GM19463 (cell line): ENCODE data around the gene SLC29A1.

Experiments
- ATAC-seq: cut with Tn5 transposase; IDR thresholded peaks from one replicate; pipeline ENCODE4 v1.9.1; 2021; ENCODE audit warnings: mild to moderate bottlenecking, moderate library complexity; ENCODE audit not compliant: unreplicated experiment

The SLC29A1 gene

DNA sequence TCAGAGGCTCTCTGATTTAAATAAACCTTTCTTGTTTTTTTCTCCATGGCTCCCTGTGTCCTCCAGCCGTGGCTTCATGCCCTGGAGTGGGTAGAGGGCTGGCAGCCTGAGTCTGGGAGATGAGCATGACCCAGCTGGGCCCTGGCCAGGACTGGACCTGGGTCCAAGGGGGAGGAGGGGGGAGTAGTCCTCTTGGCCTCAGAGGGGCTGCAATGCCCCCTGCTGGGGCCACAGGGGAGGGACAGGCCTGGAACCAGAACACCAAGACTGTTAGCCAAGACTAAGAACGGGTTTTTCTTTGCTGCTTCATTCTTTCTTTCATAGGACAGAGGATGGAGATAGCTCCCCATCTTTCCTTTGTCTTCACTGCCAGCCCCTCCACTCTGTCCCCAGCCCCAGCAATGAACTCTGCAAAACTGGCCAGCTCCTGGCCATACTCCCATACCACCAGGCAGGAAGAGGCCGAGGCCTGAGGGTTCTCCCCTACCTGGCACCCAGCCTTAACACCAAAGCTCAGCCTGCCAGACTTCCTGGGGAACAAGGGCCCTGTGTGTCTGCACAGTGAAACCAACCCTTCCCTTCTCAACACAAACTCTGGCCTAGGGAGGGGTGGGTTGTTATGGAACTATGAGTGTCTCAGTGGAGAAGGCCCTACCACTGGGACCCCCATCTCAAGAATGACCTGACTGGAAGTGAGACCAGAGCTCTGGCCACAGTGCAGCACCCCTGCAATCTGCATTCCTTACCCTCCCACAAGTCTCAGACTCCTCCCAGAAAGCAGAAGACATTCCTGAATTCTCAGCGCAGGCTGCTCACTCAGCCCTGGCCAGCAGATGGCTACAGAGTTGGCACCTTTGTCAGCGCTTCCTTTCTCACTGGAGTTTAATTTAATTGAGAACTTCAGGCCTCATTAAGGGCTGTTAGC lies 11.0 kb downstream of the SLC29A1 start:
- ATAC-seq = no peak

DNA sequence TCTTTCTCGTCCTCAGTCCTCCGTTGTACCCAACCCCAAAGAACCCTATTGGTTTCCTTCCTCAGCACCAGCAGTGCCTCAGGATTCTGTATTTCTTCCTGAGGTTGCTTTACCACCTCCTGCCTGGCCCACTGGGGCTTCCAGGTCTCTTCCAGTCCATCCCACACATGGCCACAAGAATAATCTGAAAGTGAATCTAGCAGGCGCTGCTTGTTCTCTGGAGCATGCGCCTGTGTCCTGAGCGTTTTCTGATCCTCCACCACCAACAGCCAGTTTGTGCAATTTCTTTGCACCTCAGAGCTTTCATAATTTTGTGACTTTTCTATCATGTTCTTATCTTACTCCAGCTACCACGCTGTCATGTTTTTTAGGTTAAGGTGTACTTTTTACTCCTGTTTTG lies 11.9 kb downstream of the SLC29A1 start:
- ATAC-seq = no peak

DNA sequence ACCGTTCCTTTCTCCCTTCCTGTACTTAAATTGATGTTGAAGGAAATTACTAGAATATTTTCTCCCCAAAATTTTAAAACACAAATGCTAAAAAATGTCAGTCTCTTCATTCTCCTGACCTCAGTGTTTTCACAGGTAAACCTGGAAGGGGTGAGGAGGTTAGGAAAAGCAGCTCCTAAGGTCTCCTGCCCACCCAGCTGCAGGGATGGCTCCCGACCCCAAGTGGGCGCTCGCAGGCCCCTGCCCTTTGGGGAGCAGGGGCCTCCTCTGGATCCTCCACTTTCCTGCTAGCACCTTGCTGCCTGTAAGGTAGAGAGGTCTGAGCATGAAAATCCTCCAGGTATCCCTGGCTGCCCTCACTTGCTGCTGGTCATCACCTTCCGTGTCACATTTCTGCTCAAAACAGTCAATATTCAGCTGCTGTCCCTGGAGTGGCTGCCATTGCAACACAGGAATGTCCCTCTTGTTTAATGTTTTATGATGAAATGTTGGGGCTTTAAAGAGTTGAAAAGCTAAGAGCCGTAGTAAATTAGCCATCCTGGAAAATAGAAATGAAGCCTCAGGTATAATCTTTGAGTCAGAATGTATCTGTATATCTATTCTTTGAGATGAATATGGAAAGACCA lies 12.6 kb downstream of the SLC29A1 start:
- ATAC-seq = no peak

DNA sequence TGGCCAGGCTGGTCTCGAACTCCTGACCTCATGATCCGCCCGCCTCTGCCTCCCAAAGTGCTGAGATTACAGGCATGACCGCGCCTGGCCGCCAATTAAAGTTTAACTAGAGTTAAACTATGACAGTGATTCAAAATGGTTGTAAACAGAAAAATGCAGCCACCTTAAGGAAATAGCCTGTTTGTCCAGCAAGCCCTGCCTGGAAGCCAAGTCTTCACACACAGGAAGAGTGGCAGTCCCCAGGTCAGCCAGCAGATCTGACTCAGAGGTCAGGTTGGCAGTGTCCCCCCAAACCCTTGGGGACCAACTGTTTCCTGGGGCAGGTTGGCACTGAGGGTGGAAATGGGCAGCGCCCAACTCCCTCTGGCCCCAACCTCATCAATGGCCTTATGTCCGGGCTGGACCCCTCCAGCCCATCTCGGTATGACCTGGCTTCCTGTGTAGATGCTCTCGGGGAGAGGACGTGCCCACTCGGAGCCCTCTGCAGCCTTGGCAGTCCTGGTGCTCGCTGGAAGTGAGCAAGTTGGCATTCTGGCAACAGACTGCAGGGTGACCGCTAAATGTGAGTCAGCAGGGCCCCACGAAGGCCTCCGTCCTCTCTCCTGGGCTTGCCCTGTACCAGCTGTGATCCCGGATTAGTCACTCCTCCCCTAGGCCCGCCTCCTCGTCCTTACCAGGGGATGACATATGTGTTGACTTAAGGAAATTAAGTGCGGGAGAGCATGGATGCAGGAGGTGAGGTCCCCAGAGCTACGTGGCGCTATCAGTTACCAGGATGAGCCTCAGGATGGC lies 13.8 kb downstream of the SLC29A1 start:
- ATAC-seq = peak; percentile 75

DNA sequence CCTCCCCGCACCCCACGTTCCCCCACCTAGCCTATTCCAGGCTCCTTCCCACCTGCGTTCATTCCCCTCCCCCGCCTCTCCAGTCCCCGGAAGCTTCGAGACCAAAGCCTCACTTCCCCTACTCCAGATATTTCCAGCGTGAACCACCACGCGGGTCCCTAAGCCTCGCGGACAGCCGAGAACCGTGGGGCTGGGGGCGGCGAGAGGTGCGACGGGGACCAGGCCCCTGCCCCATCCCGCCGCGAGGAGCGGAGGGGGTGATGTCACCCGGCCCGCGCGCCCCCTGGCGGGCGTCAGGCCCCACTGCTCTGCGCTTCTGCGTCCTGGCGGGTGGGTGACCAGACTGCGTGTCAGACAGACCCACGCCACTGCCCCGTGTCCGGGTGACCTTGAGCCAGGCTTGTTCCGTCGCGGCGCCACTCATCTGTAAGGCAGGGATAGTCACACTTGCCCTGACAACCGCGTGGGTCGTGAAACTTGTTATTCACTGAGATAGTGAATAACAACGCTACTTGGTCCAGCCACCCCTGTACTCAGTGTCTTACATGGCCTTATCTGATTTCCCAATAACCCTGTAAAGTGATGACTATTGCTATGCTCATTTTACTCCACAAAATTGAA lies 14.5 kb downstream of the SLC29A1 start:
- peak; percentile 81 for ATAC-seq

DNA sequence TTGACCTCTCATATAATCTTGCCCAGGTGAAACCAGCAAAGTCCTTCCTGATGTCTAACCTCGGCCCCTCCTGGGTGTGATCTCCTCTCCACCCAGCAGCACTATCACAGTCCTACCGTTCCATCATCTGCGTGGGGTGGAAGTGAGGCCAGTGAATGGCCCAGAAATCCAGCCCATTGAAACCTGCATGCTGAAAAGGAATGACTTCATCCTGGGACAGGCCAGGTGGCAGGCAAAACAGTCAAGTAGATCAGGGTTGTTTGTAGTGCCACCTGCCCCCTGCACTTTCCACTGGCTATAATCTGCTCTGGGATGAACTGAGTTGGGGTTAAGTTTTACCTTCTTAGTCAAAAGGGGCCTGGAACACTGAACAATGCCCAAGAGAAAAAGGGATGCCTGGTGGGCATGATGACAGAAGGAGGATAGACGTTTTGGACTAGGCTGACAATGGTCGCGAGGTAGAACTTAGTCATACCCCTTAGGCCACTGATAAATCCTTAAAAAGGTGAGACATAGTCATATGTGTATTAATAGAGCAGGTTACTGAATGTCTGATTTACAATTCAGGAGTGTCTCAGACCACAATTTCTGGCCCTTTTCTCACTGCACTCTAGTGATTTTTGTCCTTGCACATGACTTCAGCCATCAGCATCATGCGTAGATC lies 15.4 kb downstream of the SLC29A1 start:
- no peak for ATAC-seq

DNA sequence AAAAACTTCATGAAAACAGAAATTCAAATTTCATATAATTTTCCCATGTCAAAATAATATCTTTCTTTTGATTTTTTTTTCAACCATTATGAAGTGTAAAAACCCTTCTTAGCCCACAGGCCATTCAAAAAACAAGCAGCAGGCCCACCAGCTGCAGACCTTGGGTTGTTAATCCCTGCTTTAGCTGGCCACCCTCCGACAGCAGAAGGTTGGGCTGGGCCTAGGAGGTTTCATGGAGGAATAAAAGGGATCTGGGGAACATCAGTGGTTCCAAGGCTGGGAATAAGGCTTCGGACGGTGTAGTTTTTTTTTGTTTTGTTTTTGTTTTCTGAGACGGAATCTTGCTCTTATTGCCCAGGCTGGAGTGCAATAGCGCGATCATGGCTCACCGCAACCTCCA lies 19.9 kb downstream of the SLC29A1 start:
- ATAC-seq = no peak

DNA sequence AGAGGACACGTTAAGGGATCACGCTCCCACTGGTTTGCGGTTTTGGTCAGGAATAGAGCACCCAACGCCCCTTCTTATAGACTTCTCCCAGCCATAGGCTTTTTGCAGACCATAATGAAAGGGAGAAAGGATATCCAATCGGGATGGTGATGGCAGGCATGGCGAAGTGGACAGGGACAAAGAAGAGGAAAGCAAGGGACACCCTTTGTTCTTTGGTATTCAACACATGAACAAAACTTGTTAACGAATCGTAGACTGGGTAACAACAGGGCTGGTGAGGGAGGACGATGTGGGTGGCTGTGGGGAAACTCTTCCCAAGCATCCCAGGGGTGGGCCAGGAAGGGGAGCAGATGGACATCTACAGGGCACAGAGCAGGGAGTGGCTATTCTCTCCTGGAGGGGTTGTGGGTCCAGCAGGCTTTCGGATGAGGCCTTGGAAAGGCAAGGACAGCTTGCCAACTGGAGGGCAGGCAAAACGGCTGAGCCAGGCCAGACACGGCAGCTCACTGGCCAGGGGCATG lies 22.1 kb downstream of the SLC29A1 start:
- ATAC-seq = no peak

DNA sequence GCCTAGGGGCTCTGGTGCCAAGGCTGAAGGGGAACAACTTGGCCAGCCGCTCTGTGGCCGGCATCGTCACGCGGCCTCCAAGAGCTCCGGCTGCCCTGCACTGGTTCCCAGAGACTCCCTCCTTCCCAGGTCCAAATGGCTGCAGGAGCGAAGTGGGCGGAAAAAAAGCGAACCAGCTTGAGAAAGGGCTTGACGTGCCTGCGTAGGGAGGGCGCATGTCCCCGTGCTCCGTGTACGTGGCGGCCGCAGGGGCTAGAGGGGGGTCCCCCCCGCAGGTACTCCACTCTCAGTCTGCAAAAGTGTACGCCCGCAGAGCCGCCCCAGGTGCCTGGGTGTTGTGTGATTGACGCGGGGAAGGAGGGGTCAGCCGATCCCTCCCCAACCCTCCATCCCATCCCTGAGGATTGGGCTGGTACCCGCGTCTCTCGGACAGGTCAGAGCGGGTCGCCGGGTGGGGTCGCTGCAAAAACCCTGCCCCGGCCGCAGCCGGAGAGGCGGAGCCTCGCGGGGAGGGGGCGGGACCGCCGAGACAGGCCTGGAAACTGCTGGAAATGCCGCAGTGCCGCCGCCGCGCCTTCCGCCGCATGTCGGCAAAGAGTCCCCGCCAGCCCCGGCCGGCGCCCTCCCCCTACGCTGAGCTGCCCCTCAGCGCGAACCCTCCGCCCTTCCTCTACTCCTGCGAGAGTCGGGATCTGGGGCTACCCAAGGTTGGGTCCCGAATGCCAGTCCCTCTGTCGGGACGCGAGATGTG lies 22.7 kb downstream of the SLC29A1 start:
- peak; percentile 57 for ATAC-seq

DNA sequence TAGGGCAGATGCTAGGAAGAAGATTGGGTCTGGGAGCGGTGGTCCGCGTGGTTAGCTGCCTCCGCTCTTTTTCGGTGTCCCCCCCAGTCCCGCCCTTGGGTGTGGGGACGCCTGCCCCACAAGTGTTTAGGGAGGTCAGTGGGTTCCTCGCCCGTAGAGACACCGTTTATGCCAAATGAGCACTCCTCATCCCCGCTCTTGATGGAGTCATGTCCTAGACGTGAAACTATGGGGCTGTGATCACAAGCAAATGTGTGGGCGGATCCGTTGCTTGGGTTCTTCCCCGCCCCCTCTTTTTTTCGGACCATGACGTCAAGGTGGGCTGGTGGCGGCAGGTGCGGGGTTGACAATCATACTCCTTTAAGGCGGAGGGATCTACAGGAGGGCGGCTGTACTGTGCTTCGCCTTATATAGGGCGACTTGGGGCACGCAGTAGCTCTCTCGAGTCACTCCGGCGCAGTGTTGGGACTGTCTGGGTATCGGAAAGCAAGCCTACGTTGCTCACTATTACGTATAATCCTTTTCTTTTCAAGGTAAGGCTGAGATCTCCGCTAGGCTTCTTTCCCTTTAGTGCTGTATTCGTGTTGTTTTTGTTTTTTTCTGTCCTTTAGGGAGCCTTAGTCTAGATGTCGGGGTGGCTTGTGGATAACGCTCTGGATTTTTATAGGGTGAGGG lies 23.4 kb downstream of the SLC29A1 start, which contains the start of gene HSP90AB1:
TSS of gene HSP90AB1 (plus strand) at position 439 of the 675 bp plus-strand sequence. CDS start 1,529 bp downstream, outside the sequence.
- ATAC-seq = peak; percentile 53

DNA sequence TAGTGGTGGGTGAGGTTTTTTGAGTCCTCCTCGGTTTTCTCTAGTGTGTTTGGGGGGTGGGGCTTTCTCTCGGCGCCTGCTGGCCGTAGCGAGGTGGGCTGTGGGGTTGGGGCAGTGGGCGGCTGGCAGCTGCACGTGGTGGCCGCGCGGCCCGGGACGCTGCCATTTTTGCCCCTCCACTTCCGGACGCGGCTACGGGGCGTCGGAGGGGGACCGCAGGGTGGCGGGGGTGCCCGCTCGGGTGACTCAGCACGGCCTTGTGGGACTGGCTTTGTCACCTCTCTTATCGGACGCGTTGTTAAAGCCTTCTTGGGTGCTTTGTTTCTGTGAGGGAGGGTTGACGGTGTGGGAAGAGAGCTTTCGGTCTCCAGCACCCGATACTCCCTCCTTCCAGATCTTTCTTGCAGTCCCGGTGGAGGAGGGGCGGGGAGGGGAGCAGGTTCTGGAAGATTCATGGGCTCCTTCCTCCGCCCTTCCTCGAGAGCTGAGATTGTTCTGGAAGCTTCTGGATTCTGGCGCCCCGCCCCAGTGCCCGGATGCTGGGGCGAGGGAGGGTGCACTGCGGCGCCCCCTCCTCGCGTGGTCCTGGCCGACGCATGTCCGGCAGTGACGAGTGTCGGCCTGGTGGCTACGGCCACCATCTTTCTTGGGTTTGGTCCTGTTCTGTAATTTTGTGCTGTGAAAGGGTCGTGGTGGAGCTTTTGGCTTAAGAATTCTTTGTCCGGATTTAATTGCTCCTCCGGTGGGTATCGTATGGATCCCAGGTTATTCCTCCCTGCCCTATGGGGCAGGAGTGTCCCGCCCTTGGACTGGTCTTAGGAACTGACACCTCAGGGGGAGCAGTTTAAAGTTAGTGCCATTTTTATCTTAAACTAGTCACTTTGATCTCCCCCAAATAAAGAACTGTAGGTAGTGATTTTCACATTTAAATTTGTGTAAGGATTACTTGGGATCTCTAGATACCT lies 24.2 kb downstream of the SLC29A1 start:
- peak; percentile 23 for ATAC-seq

DNA sequence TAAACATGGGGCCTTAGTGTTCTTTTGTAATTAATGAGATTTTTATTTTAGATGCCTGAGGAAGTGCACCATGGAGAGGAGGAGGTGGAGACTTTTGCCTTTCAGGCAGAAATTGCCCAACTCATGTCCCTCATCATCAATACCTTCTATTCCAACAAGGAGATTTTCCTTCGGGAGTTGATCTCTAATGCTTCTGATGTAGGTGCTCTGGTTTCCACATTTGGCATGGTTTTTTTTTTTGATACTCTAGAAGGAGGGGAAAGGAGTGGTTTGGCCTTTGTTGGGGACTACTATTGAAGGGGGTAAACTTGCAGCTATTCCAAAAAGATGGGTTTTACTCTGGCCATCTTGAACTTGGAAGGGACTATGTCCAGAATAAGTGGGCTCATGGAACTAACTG lies 25.2 kb downstream of the SLC29A1 start:
- no peak for ATAC-seq

DNA sequence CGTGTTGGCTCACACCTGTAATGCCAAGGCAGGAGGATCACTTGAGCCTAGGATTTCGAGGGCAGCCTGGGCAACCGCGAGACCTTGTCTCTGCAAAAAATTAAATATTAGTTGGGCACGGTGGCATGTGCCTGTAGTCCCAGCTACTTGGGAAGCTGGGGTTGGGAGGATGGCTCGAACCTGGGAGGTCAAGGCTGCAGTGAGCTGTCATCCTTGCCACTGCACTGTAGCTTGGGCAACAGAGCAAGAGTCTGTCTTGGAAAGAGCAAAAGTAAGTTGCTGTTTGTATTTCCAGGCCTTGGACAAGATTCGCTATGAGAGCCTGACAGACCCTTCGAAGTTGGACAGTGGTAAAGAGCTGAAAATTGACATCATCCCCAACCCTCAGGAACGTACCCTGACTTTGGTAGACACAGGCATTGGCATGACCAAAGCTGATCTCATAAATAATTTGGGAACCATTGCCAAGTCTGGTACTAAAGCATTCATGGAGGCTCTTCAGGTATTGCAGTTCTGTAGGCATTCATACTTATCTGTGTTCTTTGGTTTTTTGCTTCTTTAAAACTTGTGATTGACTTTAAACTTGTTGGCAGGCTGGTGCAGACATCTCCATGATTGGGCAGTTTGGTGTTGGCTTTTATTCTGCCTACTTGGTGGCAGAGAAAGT lies 25.8 kb downstream of the SLC29A1 start:
- no peak for ATAC-seq

DNA sequence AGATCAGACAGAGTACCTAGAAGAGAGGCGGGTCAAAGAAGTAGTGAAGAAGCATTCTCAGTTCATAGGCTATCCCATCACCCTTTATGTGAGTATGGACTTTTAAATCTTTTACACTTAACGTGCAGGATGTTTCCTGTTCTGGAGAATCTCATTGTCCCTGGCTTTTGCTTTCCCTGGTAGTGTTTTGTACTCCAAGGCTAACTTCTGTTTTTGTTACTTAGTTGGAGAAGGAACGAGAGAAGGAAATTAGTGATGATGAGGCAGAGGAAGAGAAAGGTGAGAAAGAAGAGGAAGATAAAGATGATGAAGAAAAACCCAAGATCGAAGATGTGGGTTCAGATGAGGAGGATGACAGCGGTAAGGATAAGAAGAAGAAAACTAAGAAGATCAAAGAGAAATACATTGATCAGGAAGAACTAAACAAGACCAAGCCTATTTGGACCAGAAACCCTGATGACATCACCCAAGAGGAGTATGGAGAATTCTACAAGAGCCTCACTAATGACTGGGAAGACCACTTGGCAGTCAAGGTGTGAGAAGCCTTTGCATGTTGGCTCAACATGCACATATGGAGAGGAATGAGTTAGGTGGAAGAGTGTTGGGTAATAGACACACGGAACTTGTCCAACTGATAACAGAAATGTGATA lies 26.8 kb downstream of the SLC29A1 start:
- no peak for ATAC-seq

DNA sequence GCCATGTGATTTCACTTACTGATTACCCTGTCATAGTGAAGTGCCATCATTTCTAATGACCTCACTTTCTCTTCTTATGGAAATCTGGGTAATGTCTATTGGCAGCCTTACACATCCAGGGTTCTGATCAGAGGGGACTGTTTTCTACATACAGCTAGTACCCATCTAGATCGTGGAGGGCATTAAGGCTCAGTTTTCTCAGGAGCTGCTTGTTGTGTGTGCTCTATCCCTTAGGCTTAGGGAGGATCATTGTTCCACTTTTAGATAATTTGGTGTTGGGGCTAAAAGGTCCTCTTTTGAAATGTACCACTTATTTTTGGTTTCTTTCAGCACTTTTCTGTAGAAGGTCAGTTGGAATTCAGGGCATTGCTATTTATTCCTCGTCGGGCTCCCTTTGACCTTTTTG lies 27.3 kb downstream of the SLC29A1 start:
- no peak for ATAC-seq
